ENCODE results near the gene ALAS2. TPM values are rescaled to one million over a fixed set of nuclear protein-coding genes. Genes with fewer than 3 reads are reported as not detected.
"Not testable (repeated sequence)": the region's sequence is repeated elsewhere in the genome, so short reads cannot be mapped to it uniquely, and the experiment has no call there.

The ALAS2 gene
- total and polyA plus RNA-seq, 2 experiments from 2014 or later, result 0.23 TPM; not detected in 1

DNA sequence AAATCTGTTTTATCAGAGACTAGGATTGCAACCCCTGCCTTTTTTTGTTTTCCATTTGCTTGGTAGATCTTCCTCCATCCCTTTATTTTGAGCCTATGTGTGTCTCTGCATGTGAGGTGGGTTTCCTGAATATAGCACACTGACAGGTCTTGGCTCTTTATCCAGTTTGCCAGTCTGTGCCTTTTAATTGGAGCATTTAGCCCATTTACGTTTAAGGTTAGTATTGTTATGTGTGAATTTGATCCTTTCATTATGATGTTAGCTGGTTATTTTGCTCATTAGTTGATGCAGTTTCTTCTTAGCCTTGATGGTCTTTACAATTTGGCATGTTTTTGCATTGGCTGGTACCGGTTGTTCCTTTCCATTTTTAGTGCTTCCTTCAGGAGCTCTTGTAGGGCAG lies 19.8 kb upstream of the ALAS2 start:
- H2AFZ ChIP-seq; H3K4me1 Mint-ChIP-seq; H3K36me3 Mint-ChIP-seq (ENCODE audit: low read depth); H3K4me1 ChIP-seq (ENCODE audit: insufficient read depth); H3K4me3 ChIP-seq; H3K79me2 ChIP-seq (replicated peaks; ENCODE audit: insufficient read depth); H3F3A ChIP-seq (replicated peaks; ENCODE audit: low read depth); DNase-seq (ENCODE audit: low spot score); H3K27me3 Mint-ChIP-seq (ENCODE audit: insufficient read depth, low read depth, poor library complexity); H3K27me3 ChIP-seq (ENCODE audit: insufficient read depth); H3K36me3 ChIP-seq (ENCODE audit: insufficient read depth); H3K9me2 ChIP-seq (ENCODE audit: insufficient read depth); H4K20me1 ChIP-seq (replicated peaks; ENCODE audit: insufficient read depth); H3K4me3 Mint-ChIP-seq; H3K27ac ChIP-seq (ENCODE audit: low read depth); ATAC-seq; H3K27ac Mint-ChIP-seq; H3K4me2 ChIP-seq: not testable (repeated sequence)
- H3K9me3 Mint-ChIP-seq, result peaks cover 29% of the 10 kb centered on the region

DNA sequence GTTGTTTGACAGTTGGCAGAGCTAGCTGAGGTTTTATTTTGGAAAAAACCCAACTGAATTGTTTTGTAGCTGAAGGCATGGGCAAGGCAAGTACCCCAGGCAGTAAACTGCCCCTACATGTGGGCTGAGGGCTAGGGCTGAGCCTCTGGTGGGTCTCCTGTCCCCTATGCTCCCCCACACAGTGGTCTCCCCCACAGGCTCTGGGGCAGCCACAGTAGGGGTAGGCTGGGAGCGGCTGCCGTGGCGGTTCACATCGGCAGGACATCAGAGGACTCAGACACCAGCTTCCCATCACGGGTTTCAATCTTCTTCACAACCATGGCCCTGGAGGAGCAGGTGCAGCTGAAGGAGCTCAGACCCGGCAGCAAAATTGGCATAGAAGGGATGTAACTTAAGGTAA lies 10.7 kb upstream of the ALAS2 start:
- H3K27me3 ChIP-seq (ENCODE audit: insufficient read depth), result no peaks in the 10 kb centered on the region
- H4K20me1 ChIP-seq (replicated peaks; ENCODE audit: insufficient read depth), result no peaks in the 10 kb centered on the region
- H3K79me2 ChIP-seq (replicated peaks; ENCODE audit: insufficient read depth), result no peaks in the 10 kb centered on the region
- H3K4me3 ChIP-seq, result no peak overlapping the region
- no peak for ATAC-seq
- H3K36me3 ChIP-seq (ENCODE audit: insufficient read depth), result no peaks in the 10 kb centered on the region
- Mint-ChIP-seq H3K27me3 (ENCODE audit: insufficient read depth, low read depth, poor library complexity) (peaks cover 2% of the 10 kb centered on the region), H3K4me1 (no peaks in the 10 kb centered on the region), H3K9me3 (peaks cover 6% of the 10 kb centered on the region; the same call in 2 of the 3 replicates), H3K4me3 (no peak overlapping the region), H3K36me3 (ENCODE audit: low read depth) (no peaks in the 10 kb centered on the region), H3K27ac (no peak overlapping the region)
- DNase-seq (ENCODE audit: low spot score), result no peak
- no peaks in the 10 kb centered on the region for H3F3A ChIP-seq (replicated peaks; ENCODE audit: low read depth)
- no peak for TF ChIP-seq ZNF114 (CRISPR knock-in tag; IDR thresholded peaks at IDR 0.05)
- TF ChIP-seq, protein P1, sequence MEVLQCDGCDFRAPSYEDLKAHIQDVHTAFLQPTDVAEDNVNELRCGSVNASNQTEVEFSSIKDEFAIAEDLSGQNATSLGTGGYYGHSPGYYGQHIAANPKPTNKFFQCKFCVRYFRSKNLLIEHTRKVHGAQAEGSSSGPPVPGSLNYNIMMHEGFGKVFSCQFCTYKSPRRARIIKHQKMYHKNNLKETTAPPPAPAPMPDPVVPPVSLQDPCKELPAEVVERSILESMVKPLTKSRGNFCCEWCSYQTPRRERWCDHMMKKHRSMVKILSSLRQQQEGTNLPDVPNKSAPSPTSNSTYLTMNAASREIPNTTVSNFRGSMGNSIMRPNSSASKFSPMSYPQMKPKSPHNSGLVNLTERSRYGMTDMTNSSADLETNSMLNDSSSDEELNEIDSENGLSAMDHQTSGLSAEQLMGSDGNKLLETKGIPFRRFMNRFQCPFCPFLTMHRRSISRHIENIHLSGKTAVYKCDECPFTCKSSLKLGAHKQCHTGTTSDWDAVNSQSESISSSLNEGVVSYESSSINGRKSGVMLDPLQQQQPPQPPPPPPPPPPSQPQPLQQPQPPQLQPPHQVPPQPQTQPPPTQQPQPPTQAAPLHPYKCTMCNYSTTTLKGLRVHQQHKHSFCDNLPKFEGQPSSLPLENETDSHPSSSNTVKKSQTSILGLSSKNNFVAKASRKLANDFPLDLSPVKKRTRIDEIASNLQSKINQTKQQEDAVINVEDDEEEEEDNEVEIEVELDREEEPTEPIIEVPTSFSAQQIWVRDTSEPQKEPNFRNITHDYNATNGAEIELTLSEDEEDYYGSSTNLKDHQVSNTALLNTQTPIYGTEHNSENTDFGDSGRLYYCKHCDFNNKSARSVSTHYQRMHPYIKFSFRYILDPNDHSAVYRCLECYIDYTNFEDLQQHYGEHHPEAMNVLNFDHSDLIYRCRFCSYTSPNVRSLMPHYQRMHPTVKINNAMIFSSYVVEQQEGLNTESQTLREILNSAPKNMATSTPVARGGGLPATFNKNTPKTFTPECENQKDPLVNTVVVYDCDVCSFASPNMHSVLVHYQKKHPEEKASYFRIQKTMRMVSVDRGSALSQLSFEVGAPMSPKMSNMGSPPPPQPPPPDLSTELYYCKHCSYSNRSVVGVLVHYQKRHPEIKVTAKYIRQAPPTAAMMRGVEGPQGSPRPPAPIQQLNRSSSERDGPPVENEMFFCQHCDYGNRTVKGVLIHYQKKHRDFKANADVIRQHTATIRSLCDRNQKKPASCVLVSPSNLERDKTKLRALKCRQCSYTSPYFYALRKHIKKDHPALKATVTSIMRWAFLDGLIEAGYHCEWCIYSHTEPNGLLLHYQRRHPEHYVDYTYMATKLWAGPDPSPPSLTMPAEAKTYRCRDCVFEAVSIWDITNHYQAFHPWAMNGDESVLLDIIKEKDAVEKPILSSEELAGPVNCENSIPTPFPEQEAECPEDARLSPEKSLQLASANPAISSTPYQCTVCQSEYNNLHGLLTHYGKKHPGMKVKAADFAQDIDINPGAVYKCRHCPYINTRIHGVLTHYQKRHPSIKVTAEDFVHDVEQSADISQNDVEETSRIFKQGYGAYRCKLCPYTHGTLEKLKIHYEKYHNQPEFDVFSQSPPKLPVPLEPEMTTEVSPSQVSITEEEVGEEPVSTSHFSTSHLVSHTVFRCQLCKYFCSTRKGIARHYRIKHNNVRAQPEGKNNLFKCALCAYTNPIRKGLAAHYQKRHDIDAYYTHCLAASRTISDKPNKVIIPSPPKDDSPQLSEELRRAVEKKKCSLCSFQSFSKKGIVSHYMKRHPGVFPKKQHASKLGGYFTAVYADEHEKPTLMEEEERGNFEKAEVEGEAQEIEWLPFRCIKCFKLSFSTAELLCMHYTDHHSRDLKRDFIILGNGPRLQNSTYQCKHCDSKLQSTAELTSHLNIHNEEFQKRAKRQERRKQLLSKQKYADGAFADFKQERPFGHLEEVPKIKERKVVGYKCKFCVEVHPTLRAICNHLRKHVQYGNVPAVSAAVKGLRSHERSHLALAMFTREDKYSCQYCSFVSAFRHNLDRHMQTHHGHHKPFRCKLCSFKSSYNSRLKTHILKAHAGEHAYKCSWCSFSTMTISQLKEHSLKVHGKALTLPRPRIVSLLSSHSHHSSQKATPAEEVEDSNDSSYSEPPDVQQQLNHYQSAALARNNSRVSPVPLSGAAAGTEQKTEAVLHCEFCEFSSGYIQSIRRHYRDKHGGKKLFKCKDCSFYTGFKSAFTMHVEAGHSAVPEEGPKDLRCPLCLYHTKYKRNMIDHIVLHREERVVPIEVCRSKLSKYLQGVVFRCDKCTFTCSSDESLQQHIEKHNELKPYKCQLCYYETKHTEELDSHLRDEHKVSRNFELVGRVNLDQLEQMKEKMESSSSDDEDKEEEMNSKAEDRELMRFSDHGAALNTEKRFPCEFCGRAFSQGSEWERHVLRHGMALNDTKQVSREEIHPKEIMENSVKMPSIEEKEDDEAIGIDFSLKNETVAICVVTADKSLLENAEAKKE (CRISPR knock-in tag; IDR thresholded peaks at IDR 0.05), result no peak
- TF ChIP-seq EZH2phosphoT487 (IDR thresholded peaks at IDR 0.05; ENCODE audit: unreplicated experiment), result no peak
- TF ChIP-seq STAT1 (IDR thresholded peaks at IDR 0.05; ENCODE audit: unreplicated experiment), result no peak
- TF ChIP-seq POLR2AphosphoS5 (IDR thresholded peaks at IDR 0.05; ENCODE audit: low read depth), result no peak
- TF ChIP-seq, protein P2, sequence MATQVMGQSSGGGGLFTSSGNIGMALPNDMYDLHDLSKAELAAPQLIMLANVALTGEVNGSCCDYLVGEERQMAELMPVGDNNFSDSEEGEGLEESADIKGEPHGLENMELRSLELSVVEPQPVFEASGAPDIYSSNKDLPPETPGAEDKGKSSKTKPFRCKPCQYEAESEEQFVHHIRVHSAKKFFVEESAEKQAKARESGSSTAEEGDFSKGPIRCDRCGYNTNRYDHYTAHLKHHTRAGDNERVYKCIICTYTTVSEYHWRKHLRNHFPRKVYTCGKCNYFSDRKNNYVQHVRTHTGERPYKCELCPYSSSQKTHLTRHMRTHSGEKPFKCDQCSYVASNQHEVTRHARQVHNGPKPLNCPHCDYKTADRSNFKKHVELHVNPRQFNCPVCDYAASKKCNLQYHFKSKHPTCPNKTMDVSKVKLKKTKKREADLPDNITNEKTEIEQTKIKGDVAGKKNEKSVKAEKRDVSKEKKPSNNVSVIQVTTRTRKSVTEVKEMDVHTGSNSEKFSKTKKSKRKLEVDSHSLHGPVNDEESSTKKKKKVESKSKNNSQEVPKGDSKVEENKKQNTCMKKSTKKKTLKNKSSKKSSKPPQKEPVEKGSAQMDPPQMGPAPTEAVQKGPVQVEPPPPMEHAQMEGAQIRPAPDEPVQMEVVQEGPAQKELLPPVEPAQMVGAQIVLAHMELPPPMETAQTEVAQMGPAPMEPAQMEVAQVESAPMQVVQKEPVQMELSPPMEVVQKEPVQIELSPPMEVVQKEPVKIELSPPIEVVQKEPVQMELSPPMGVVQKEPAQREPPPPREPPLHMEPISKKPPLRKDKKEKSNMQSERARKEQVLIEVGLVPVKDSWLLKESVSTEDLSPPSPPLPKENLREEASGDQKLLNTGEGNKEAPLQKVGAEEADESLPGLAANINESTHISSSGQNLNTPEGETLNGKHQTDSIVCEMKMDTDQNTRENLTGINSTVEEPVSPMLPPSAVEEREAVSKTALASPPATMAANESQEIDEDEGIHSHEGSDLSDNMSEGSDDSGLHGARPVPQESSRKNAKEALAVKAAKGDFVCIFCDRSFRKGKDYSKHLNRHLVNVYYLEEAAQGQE (IDR thresholded peaks at IDR 0.05; ENCODE audit: unreplicated experiment), result no peak
- TF ChIP-seq NANOG (IDR thresholded peaks at IDR 0.05; ENCODE audit: borderline replicate concordance), result no peak
- H3K4me1 ChIP-seq (ENCODE audit: insufficient read depth), result no peaks in the 10 kb centered on the region
- no peak overlapping the region for H3K27ac ChIP-seq (ENCODE audit: low read depth)
- no peak overlapping the region for H3K4me2 ChIP-seq
- H2AFZ ChIP-seq, result no peak overlapping the region
- no peaks in the 10 kb centered on the region for H3K9me2 ChIP-seq (ENCODE audit: insufficient read depth)
